GM12878 (cell line): Measurements from ENCODE around the gene TSSC4. TPM values are rescaled to one million over a fixed set of nuclear protein-coding genes. Genes with fewer than 3 reads are reported as not detected.

Experiments
- ATAC-seq: fragments of 200-7000 bp; cut with Tn5 transposase; 3 replicates; pipeline ENCODE4 v1.9.1; 2020; ENCODE audit warnings: mild to moderate bottlenecking, moderate library complexity
- BruUV-seq: library from RNA; stranded (reverse); fragments of 400-500 nt; replicated peaks from 2 replicates; lab custom pipeline; 2021; lab: Mats Ljungman, UMichigan
- CTCF ChIA-PET: fragments of 300-600 bp; sonication (Branson Sonifier 250); formaldehyde crosslinking; extraction: SDS; loops from one replicate; lab custom pipeline; 2021; ENCODE audit warnings: inconsistent platforms; lab: Yijun Ruan, JAX
- POLR2A ChIA-PET: fragments of 350-600 bp; formaldehyde crosslinking; extraction: SDS; loops from one replicate; lab custom pipeline; 2021; ENCODE audit warnings: inconsistent platforms; lab: Charles Lee
- RAD21 ChIA-PET: fragments of 300-600 bp; sonication (Branson Sonifier 250); formaldehyde crosslinking; loops from one replicate; lab custom pipeline; 2023; ENCODE audit warnings: antibody characterized with exemption; ENCODE audit not compliant: unreplicated experiment; lab: Charles Lee
- SMC1A ChIA-PET: fragments of 300-600 bp; sonication (Branson Sonifier 250); formaldehyde crosslinking; loops from one replicate; lab custom pipeline; 2023; ENCODE audit not compliant: unreplicated experiment, uncharacterized antibody; lab: Charles Lee
- DNase-seq: peaks from one replicate; pipeline ENCODE4 v3.0.0-alpha.2; 2011; ENCODE audit warnings: low read depth, low spot score
- FAIRE-seq: peaks from 3 replicates; lab custom pipeline; 2011; peaks lifted over from hg19 to GRCh38; lab: Jason Lieb, UNC
- H2AFZ ChIP-seq: 2 replicates; pipeline ENCODE4 v1.6.0; 2011; ENCODE audit warnings: low read depth, low read length, control low read depth; ENCODE audit not compliant: control insufficient read depth
- H3K27ac ChIP-seq: 2 replicates; pipeline ENCODE4 v1.5.1; 2011; ENCODE audit warnings: control low read depth; ENCODE audit not compliant: control insufficient read depth, insufficient read depth
- H3K27me3 ChIP-seq, 2 experiments: replicated peaks in 1 of 2; 2 replicates each; pipeline versions ENCODE4 v1.6.0 to v1.6.1; 2011; ENCODE audit warnings: low read length in 1 of 2; ENCODE audit not compliant: control insufficient read depth in 2 of 2, insufficient read depth in 2 of 2
- H3K36me3 ChIP-seq, 2 experiments: 2 replicates each; pipeline ENCODE4 v1.5.1; 2011; ENCODE audit warnings: low read length in 1 of 2; ENCODE audit not compliant: control insufficient read depth in 2 of 2, insufficient read depth in 2 of 2
- H3K4me1 ChIP-seq: 2 replicates; pipeline ENCODE4 v1.6.1; 2011; ENCODE audit warnings: mild to moderate bottlenecking, low read length, moderate library complexity, mixed read lengths; ENCODE audit not compliant: control insufficient read depth, insufficient read depth
- H3K4me2 ChIP-seq: 2 replicates; pipeline ENCODE4 v1.6.0; 2011; ENCODE audit warnings: control low read depth; ENCODE audit not compliant: control insufficient read depth, insufficient read depth
- H3K4me3 ChIP-seq: fragments of 200-600 bp; sonication (generic); 2 replicates; pipeline ENCODE4 v1.5.1; 2016
- H3K79me2 ChIP-seq: 2 replicates; pipeline ENCODE4 v1.6.0; 2011; ENCODE audit warnings: low read length; ENCODE audit not compliant: control insufficient read depth, insufficient read depth
- H3K9ac ChIP-seq: 2 replicates; pipeline ENCODE4 v1.8.0; 2011; ENCODE audit warnings: low read length, control low read depth, mixed read lengths; ENCODE audit not compliant: control insufficient read depth, insufficient read depth
- H3K9me3 ChIP-seq: replicated peaks from 3 replicates; pipeline ENCODE4 v1.5.1; 2011; ENCODE audit warnings: mild to moderate bottlenecking, low read length; ENCODE audit not compliant: control insufficient read depth, insufficient read depth
- H4K20me1 ChIP-seq: 2 replicates; pipeline ENCODE4 v1.6.0; 2011; ENCODE audit not compliant: control insufficient read depth, insufficient read depth
- RUNX3 ChIP-seq: IDR thresholded peaks from 2 replicates; pipeline ENCODE4 v1.6.1; 2012; ENCODE audit warnings: low read length, inconsistent platforms
- WGBS: methylation state at CpG from one replicate; pipeline ENCODE4 v1.1.6; 2016; ENCODE audit warnings: low lambda C conversion rate; ENCODE audit not compliant: insufficient replicate concordance, insufficient coverage; ENCODE audit errors: missing lambda C conversion rate; 5-methylcytosine and 5-hydroxymethylcytosine counted together
- in situ Hi-C: fragments of 300-500 bp; cut with MboI; formaldehyde crosslinking; loops from 9 replicates; pipeline ENCODE4 v1.14.3; 2018; ENCODE audit warnings: mixed read lengths
- intact Hi-C: fragments of 100-400 bp; cut with micrococcal nuclease; formaldehyde crosslinking; loops from one replicate; pipeline ENCODE4 v1.14.2; 2022; ENCODE audit not compliant: unreplicated experiment
- polyA plus RNA-seq, 11 experiments: library from polyadenylated mRNA; depleted of rRNA in 4 of 11; unstranded in 6 of 11; stranded (reverse) in 5 of 11; fragments of >200 nt; fragmentation: Nextera tagmentation in 4 of 11; fragmentation: Illumina TruSeq in 1 of 11; extraction: Ambion mirVana in 4 of 11; extraction: Trizol in 1 of 11; gene quantifications; 1 replicate in 1 of 11; 2 replicates in 10 of 11; pipeline versions ENCODE4 v1.2.1 to v1.2.3, GENCODE V29; 2011 to 2016; ENCODE audit warnings: inconsistent platforms in 2 of 11, missing spikeins in 2 of 11, low read depth in 1 of 11
- total RNA-seq, 4 experiments: library from RNA; depleted of rRNA in 3 of 4; stranded (reverse); fragments of >200 nt in 3 of 4; fragmentation: Illumina TruSeq in 1 of 4; extraction: Trizol in 1 of 4; gene quantifications; 2 replicates each; pipeline versions ENCODE4 v1.2.1 to v1.2.3, GENCODE V29; 2013 to 2021
- TF ChIP-seq, protein P1 (sequence below), 3 experiments: IDR thresholded peaks in 2 of 3; conservative IDR thresholded peaks in 1 of 3; 2 replicates each; pipeline ENCODE4 v1.5.1; 2011; ENCODE audit warnings: low read depth in 3 of 3, low read length in 3 of 3, mild to moderate bottlenecking in 3 of 3, control low read depth in 2 of 3, moderate library complexity in 2 of 3, inconsistent platforms in 1 of 3, mixed read lengths in 1 of 3; ENCODE audit not compliant: control insufficient read depth in 2 of 3, insufficient read depth in 1 of 3; ENCODE audit errors: extremely low read depth in 1 of 3

Gene TSSC4
- total and polyA plus RNA-seq, 10 of the 15 experiments (the other 5 are each of a cell fraction or from before 2014, with no cell fraction given) = 0.69 to 70.1 (median 25.7) TPM

DNA sequence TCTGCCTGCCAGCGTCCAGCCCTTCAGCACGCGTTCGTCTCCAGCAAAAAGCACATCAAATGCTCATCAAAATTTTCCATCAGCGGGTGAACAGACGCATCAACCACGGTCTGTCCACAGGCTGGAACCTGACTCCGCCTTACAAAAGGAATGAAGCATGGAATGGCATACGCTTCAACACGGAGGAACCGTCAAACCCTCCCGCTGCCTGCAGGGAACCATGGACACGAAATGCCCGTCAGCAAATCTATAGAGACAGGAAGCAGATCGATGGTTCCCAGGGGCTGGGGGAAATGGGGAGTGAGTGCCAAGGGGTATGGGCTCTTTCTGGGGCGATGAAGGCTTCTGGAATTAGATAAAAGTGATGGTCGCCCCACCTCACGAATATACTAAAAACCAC is 16.2 kb downstream of the TSSC4 start:
- ChIA-PET POLR2A (no interaction called here), RAD21 (interaction anchor here (7.3 kb wide), 1 partner anchor 113 kb away, joined by 187 read pairs; the partner anchor contains the start of genes C11orf21 and TSPAN32), SMC1A (interaction anchor here (1.0 kb wide), 1 partner anchor 116 kb away, joined by 3 read pairs; no protein-coding TSS in a partner anchor), CTCF (interaction anchor here (9.5 kb wide), 1 partner anchor 114 kb away, joined by 271 read pairs; the partner anchor contains the start of genes C11orf21 and TSPAN32)
- Histone ChIP-seq H4K20me1 (no peaks in the 10 kb centered on the region), H3K36me3 (no peaks in the 10 kb centered on the region), H2AFZ (no peak overlapping the region), H3K9me3 (no peaks in the 10 kb centered on the region), H3K4me1 (no peaks in the 10 kb centered on the region), H3K4me2 (no peak overlapping the region), H3K27ac (no peak overlapping the region), H3K79me2 (no peaks in the 10 kb centered on the region), H3K4me3 (no peak overlapping the region), H3K27me3 (no peaks in the 10 kb centered on the region), H3K9ac (no peak overlapping the region)
- in situ Hi-C loops = loop anchor here (5.0 kb wide), 2 partner anchors 104 to 214 kb away; no protein-coding TSS in a partner anchor
- TF ChIP-seq, protein P1, sequence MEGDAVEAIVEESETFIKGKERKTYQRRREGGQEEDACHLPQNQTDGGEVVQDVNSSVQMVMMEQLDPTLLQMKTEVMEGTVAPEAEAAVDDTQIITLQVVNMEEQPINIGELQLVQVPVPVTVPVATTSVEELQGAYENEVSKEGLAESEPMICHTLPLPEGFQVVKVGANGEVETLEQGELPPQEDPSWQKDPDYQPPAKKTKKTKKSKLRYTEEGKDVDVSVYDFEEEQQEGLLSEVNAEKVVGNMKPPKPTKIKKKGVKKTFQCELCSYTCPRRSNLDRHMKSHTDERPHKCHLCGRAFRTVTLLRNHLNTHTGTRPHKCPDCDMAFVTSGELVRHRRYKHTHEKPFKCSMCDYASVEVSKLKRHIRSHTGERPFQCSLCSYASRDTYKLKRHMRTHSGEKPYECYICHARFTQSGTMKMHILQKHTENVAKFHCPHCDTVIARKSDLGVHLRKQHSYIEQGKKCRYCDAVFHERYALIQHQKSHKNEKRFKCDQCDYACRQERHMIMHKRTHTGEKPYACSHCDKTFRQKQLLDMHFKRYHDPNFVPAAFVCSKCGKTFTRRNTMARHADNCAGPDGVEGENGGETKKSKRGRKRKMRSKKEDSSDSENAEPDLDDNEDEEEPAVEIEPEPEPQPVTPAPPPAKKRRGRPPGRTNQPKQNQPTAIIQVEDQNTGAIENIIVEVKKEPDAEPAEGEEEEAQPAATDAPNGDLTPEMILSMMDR (IDR thresholded peaks at IDR 0.05 in 2 of 3, conservative IDR thresholded peaks at IDR 0.05 in 1 of 3; ENCODE audit: control insufficient read depth in 2 of 3, extremely low read depth in 1 of 3, insufficient read depth in 1 of 3, low read depth in 3 of 3, low read length in 3 of 3) = no peak
- no peak for TF ChIP-seq RUNX3
- ATAC-seq (no peak), FAIRE-seq (no peak), DNase-seq (no peak)
- WGBS = 67% methylated on average over 18 of the region's 18 CpGs
- intact Hi-C loops = no loop called here
- no TSS peak for BruUV-seq
